Neuron (in vitro differentiated cells): ENCODE measurements around the gene TEDC2.

ENCODE experiments used
- H2AFZ ChIP-seq: one replicate; pipeline ENCODE4 v1.6.1; 2013; ENCODE audit warnings: low read depth, mild to moderate bottlenecking, inconsistent platforms, low read length, moderate library complexity
- H3K27me3 ChIP-seq: one replicate; pipeline ENCODE4 v1.6.1; 2013; ENCODE audit warnings: low read length; ENCODE audit not compliant: insufficient read depth
- H3K36me3 ChIP-seq: one replicate; pipeline ENCODE4 v1.6.1; 2013; ENCODE audit warnings: low read length; ENCODE audit not compliant: insufficient read depth
- H3K4me1 ChIP-seq: one replicate; pipeline ENCODE4 v1.6.1; 2013; ENCODE audit warnings: low read length; ENCODE audit not compliant: insufficient read depth
- H3K4me3 ChIP-seq: 2 replicates; pipeline ENCODE4 v1.5.1; 2013; ENCODE audit warnings: mild to moderate bottlenecking, low read length, moderate library complexity
- H3K9me3 ChIP-seq: one replicate; pipeline ENCODE4 v1.6.1; 2013; ENCODE audit warnings: low read length

The TEDC2 gene

GRCh38 chr16:2462031-2462866, 2.3 kb downstream of the TEDC2 start:
- Histone ChIP-seq H2AFZ (no peak overlapping the region), H3K9me3 (no peaks in the 10 kb centered on the region), H3K4me1 (peaks cover 12% of the 10 kb centered on the region), H3K4me3 (no peak overlapping the region), H3K27me3 (no peaks in the 10 kb centered on the region), H3K36me3 (peaks cover 12% of the 10 kb centered on the region)

DNA sequence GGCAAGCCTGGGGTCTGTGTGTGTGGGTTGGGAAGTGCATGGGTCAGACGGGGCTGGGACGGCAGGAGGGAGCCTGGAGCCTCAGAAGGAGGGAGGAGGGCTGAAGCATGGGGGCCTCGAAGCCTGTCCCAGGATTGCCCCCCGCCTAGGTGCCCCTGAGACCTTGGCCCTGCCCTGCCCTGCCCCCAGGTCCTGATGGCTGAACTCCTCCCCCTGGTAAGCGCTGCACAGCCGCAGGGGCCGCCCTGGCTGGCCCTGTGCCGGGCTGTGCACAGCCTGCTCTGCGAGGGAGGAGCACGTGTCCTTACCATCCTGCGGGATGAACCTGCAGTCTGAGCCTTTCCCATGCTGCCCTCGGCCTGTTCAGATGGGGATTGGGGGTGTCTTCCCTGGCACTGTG, 4.4 kb downstream of the TEDC2 start:
- Histone ChIP-seq H2AFZ (no peak overlapping the region), H3K36me3 (peaks cover 9% of the 10 kb centered on the region), H3K9me3 (no peaks in the 10 kb centered on the region), H3K4me1 (peaks cover 20% of the 10 kb centered on the region), H3K27me3 (no peaks in the 10 kb centered on the region), H3K4me3 (no peak overlapping the region)

DNA sequence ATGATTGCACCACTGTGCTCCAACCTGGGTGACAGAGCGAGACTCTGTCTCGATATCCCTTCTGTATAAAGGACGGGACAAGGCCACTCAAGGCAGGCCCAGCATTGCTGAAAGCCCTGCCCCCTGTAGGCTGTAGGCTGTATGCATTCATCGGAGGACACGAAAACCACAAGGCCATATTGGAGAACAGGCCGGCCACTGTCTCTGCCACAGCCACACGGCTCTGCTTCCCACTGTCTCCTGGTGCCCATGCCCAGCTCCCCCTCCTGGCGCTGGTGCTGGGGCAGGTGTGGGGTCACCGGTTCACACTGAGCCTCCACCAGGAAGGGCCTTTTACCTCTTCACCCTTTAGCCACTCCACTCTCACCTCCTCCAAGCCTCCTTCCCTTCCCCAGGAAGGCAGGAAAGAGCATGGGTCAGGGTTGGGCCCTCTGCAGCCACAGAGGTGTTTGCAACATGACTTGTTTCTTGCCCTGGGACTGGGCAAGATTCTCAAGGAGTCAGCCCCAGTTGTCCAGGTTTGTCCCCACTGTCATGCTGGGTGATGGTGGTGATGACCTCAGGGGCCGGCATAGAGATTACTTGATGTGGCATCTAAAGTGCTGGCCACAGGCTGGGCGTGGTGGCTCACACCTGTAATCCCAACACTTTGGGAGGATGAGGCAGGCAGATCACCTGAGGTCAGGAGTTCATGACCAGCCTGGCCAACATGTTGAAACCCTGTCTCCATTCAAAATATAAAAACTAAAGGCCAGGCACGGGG, 5.9 kb downstream of the TEDC2 start:
- Histone ChIP-seq H3K36me3 (peaks cover 9% of the 10 kb centered on the region), H3K27me3 (no peaks in the 10 kb centered on the region), H3K4me1 (peaks cover 27% of the 10 kb centered on the region), H3K4me3 (no peak overlapping the region), H2AFZ (no peak overlapping the region), H3K9me3 (no peaks in the 10 kb centered on the region)

DNA sequence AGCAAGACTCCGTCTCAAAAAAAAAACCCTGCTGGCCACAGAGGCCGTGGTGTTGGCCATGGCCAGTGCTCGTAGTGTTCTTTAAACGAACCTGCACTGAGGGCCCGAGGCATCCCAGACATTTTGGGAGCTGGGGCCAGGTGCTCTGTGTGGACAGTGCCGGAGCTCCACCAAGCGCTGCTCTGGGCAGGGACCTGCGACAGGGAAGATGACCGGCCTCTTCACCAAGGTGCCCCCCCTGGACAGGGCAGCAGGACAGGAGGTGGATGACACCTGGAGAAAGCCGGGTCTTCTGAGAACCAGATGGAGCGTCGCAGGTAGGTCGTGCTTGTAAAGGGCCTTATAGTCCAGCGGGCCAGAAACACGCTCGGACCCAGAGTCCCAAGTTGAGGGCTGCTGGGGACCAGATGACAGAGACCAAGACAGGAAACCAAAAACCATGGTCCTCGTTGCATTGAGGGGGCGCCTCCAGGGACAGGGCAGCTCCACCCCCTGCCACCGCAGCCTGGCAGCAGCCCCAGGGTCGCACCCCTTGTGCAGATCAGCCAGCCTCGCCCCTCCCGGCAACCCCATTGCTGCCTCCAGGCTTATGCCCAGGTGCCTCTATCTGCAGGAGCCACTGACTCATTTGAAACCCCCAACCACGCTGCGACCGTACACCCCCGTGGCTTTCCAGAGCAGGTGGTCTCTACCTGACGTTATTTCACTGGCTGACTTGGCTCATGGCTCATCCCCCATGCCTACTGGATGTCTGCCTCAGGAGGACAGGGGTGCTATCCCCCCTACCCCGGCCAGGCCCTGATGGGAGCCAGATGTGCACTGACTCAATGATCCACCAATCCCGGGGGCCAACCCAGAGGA, 7.0 kb downstream of the TEDC2 start:
- Histone ChIP-seq H3K4me1 (peaks cover 31% of the 10 kb centered on the region), H3K4me3 (no peak overlapping the region), H3K9me3 (no peaks in the 10 kb centered on the region), H2AFZ (no peak overlapping the region), H3K27me3 (no peaks in the 10 kb centered on the region), H3K36me3 (peaks cover 3% of the 10 kb centered on the region)

GRCh38 chr16:2467528-2468232, 7.8 kb downstream of the TEDC2 start:
- no peak overlapping the region for H2AFZ ChIP-seq
- H3K4me3 ChIP-seq = no peak overlapping the region
- H3K27me3 ChIP-seq = no peaks in the 10 kb centered on the region

GRCh38 chr16:2468233-2468724, 8.4 kb downstream of the TEDC2 start:
- Histone ChIP-seq H3K9me3 (no peaks in the 10 kb centered on the region), H2AFZ (no peak overlapping the region), H3K4me1 (peaks cover 41% of the 10 kb centered on the region), H3K4me3 (no peak overlapping the region), H3K36me3 (no peaks in the 10 kb centered on the region), H3K27me3 (no peaks in the 10 kb centered on the region)

More at GRCh38 chr16:2467528-2468232, 7.8 kb downstream of the TEDC2 start:
- Histone ChIP-seq H3K4me1 (peaks cover 39% of the 10 kb centered on the region), H3K36me3 (peaks cover under 1% of the 10 kb centered on the region), H3K9me3 (no peaks in the 10 kb centered on the region)

DNA sequence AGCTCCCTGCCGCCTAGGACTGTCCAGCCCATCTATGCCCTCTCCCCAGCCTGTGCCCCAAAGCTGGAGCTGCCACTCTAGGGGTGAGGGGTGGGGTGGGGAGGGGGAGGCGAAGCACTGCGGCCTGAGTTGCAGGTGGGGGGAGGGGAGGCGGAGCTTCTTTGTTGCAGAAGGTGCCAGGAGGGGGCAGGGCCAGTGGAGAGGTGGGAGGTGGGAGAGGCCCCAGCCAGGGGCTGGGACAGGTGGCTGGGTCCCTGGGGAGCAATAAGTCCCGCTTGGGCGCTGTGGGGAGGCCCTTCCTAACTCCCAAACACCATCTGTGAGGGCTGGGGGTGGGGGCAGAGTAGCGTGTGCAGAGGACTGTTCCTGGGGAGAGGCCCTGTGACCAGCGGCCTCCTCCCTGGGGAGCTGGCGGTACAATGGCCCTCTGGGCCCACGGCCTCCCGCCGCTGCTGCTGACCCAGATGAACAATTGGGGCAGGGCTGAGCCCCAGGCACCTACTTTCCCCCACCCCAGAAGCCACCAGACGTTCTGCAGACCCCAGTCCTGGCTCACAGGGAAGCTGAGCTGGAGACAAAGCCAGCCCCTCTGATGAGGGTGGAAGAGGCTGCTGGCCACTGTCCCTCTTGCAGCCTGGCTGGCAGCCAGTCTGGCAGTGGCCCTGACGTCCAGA, 9.0 kb downstream of the TEDC2 start:
- H3K4me1 ChIP-seq = peaks cover 43% of the 10 kb centered on the region
- no peaks in the 10 kb centered on the region for H3K36me3 ChIP-seq
- no peak overlapping the region for H3K4me3 ChIP-seq
- H2AFZ ChIP-seq = no peak overlapping the region
- no peaks in the 10 kb centered on the region for H3K27me3 ChIP-seq
- H3K9me3 ChIP-seq = no peaks in the 10 kb centered on the region

GRCh38 chr16:2469399-2470233, 9.7 kb downstream of the TEDC2 start:
- no peaks in the 10 kb centered on the region for H3K36me3 ChIP-seq
- no peaks in the 10 kb centered on the region for H3K9me3 ChIP-seq
- no peak overlapping the region for H3K4me3 ChIP-seq
- no peak overlapping the region for H2AFZ ChIP-seq
- H3K27me3 ChIP-seq = no peaks in the 10 kb centered on the region
- H3K4me1 ChIP-seq = peaks cover 43% of the 10 kb centered on the region

DNA sequence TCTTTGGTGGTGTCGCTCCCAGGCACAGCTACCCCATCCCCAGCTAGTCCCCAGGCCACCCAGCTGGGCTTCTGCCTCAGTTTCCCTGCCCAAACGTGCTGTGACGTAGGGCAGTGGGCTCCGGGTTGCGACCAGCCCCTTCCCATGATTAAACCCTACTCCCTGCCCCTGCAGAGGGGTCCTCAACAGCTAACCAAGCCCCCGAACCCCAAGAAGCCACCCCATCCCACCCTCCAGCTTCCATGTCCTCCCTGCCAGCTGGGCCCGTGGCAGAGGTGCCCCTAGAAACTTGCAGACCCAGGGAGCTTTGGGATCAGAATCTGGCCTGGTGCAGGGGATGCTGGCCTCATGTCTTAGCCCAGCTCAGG, 10.3 kb downstream of the TEDC2 start:
- H3K27me3 ChIP-seq = no peaks in the 10 kb centered on the region
- H3K4me3 ChIP-seq = no peak overlapping the region
- H3K36me3 ChIP-seq = no peaks in the 10 kb centered on the region
- H3K9me3 ChIP-seq = no peaks in the 10 kb centered on the region
- H3K4me1 ChIP-seq = peaks cover 43% of the 10 kb centered on the region
- no peak overlapping the region for H2AFZ ChIP-seq

DNA sequence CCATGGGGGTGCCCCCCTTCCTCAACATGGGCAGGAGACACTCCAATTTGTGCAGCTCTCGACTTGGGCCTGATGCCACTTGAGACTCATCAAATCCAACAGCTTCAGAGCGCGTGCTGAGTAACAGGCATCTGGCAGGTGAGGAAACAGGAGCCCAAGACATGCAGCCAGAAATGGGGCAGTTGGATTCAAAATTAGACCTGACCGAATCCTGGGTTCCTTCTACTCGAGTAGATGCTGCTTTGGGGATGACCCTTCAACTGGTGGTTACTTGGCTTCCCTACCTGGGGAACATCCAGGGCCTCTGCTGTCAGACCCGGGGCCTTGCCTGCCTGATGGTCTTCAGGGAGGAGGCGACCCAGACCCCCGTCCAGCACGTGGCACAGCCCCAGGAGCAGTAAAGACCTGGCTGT, 10.7 kb downstream of the TEDC2 start:
- Histone ChIP-seq H3K4me3 (peak overlapping the region; percentile 18), H3K9me3 (no peaks in the 10 kb centered on the region), H3K27me3 (no peaks in the 10 kb centered on the region), H2AFZ (no peak overlapping the region), H3K36me3 (no peaks in the 10 kb centered on the region), H3K4me1 (peaks cover 44% of the 10 kb centered on the region)

DNA sequence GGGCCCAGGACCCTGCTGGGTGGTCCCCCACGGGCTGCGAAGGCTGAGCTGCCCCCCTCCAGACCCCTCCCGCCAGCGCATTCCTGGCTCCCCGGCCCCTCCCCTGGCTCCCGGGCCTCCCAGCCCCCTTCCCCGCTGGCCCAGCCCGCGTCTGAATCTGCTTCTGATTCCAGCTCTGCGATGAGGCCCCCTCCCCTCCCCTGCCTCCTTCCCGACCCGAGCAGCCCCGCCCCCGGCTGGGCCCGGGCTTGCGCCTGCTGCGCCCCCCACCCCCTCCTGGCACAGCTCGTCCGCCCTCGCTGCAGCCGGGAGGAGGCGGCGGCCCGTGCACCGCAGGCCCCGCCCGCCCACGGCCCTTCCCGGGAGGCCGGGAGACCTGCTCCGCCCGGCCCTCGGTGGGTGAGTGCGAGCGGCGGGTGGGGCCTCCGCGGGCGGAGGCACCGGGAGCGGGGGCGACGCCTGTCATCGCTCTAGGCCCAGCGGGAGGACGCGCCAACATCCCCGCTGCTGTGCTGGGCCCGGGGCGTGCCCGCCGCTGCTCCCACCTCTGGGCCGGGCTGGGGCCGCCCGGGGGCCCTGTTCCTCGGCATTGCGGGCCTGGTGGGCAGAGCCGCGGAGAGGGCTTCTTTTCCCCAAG, 11.2 kb downstream of the TEDC2 start, which contains the start of gene NTN3:
NTN3 (plus strand) TSS at position 282 of the 637 bp plus-strand sequence. CDS start 405 bp downstream, outside the sequence.
- Histone ChIP-seq H2AFZ (no peak within 1 kb of the TSS), H3K9me3 (no peaks in the 10 kb centered on the region), H3K36me3 (no peaks in the 10 kb centered on the region), H3K4me3 (peak within 1 kb of the TSS; percentile 36), H3K27me3 (no peaks in the 10 kb centered on the region), H3K4me1 (peaks cover 49% of the 10 kb centered on the region)
